PFSK-1 (cell line): ENCODE data around the gene PTPRM.

Experiments used
- POLR2AphosphoS5 ChIP-seq: IDR thresholded peaks from 2 replicates; pipeline ENCODE4 v1.6.1; 2012; ENCODE audit warnings: low read depth, mild to moderate bottlenecking, control low read depth, low read length, moderate library complexity
- TAF1 ChIP-seq: IDR thresholded peaks from 2 replicates; pipeline ENCODE4 v1.6.1; 2012; ENCODE audit warnings: low read length, control low read depth, borderline replicate concordance; ENCODE audit not compliant: insufficient read depth
- TF ChIP-seq, protein P1 (sequence below), 2 experiments: IDR thresholded peaks; 2 replicates each; pipeline versions ENCODE4 v1.6.1 to v1.8.0; 2011 to 2012; ENCODE audit warnings: low read depth in 2 of 2, low read length in 2 of 2, control low read depth in 1 of 2, inconsistent platforms in 1 of 2, mild to moderate bottlenecking in 1 of 2, moderate library complexity in 1 of 2; ENCODE audit not compliant: insufficient read depth in 1 of 2

DNA sequence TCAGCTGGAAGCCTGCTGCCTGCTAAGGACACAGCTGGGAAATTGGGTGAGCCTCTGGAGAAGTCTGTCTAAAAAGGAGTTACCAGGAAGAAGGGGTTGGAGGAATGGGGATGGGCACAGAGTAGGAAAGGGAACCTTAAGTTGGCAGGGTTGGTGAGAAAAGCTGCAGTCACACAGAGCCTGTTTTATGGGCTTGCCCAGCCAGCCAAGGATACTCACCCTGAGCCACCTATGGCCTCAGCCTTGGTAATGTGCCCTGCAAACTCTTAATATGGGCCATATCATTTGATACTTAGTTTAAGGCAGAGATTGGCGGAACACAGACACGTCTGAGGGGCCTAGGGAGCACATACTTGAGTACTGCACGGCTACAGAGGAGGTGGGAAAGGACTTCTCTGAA is 623.9 kb downstream of the PTPRM start:
- no peak for TF ChIP-seq TAF1
- no peak for TF ChIP-seq POLR2AphosphoS5
- TF ChIP-seq, protein P1, sequence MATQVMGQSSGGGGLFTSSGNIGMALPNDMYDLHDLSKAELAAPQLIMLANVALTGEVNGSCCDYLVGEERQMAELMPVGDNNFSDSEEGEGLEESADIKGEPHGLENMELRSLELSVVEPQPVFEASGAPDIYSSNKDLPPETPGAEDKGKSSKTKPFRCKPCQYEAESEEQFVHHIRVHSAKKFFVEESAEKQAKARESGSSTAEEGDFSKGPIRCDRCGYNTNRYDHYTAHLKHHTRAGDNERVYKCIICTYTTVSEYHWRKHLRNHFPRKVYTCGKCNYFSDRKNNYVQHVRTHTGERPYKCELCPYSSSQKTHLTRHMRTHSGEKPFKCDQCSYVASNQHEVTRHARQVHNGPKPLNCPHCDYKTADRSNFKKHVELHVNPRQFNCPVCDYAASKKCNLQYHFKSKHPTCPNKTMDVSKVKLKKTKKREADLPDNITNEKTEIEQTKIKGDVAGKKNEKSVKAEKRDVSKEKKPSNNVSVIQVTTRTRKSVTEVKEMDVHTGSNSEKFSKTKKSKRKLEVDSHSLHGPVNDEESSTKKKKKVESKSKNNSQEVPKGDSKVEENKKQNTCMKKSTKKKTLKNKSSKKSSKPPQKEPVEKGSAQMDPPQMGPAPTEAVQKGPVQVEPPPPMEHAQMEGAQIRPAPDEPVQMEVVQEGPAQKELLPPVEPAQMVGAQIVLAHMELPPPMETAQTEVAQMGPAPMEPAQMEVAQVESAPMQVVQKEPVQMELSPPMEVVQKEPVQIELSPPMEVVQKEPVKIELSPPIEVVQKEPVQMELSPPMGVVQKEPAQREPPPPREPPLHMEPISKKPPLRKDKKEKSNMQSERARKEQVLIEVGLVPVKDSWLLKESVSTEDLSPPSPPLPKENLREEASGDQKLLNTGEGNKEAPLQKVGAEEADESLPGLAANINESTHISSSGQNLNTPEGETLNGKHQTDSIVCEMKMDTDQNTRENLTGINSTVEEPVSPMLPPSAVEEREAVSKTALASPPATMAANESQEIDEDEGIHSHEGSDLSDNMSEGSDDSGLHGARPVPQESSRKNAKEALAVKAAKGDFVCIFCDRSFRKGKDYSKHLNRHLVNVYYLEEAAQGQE (IDR thresholded peaks at IDR 0.05; ENCODE audit: insufficient read depth in 1 of 2, low read depth in 2 of 2, low read length in 2 of 2), result no peak
